ENCODE results near the gene CCS.
"Not testable (repeated sequence)": the region's sequence is repeated elsewhere in the genome, so short reads cannot be mapped to it uniquely, and the experiment has no call there.

The CCS gene

GRCh38 chr11:66598993-66599392 lies 6.0 kb downstream of the CCS start:
- no peak overlapping the region for H3K27ac ChIP-seq
- peaks cover 0 to 6% of the 10 kb centered on the region in 2 experiments for H3K4me1 ChIP-seq (ENCODE audit: control insufficient read depth in 1 of 2, insufficient read depth in 1 of 2, low read depth in 1 of 2, low read length in 1 of 2)
- H3K9me3 ChIP-seq, result no peaks in the 10 kb centered on the region
- no peak for TF ChIP-seq CTCF (IDR thresholded peaks at IDR 0.05)
- no peaks in the 10 kb centered on the region for H3K27me3 ChIP-seq
- peaks cover 27% of the 10 kb centered on the region for H3K36me3 ChIP-seq
- H3K4me3 ChIP-seq (ENCODE audit: low read depth in 1 of 2, low read length in 1 of 2), result no peak overlapping the region

GRCh38 chr11:66600219-66600618 lies 7.2 kb downstream of the CCS start:
- Histone ChIP-seq H3K27ac (peak overlapping the region; percentile 49), H3K36me3 (peaks cover 34% of the 10 kb centered on the region), H3K9me3 (no peaks in the 10 kb centered on the region), H3K27me3 (no peaks in the 10 kb centered on the region), H3K4me1 (ENCODE audit: control insufficient read depth in 1 of 2, insufficient read depth in 1 of 2, low read depth in 1 of 2, low read length in 1 of 2) (peaks cover 0 to 6% of the 10 kb centered on the region in 2 experiments), H3K4me3 (ENCODE audit: low read depth in 1 of 2, low read length in 1 of 2) (no peak overlapping the region)
- no peak for TF ChIP-seq CTCF (IDR thresholded peaks at IDR 0.05)

GRCh38 chr11:66600631-66601233 lies 7.7 kb downstream of the CCS start:
- TF ChIP-seq CTCF (IDR thresholded peaks at IDR 0.05), result no peak
- peaks cover 0 to 6% of the 10 kb centered on the region in 2 experiments for H3K4me1 ChIP-seq (ENCODE audit: control insufficient read depth in 1 of 2, insufficient read depth in 1 of 2, low read depth in 1 of 2, low read length in 1 of 2)
- H3K36me3 ChIP-seq, result peaks cover 39% of the 10 kb centered on the region

GRCh38 chr11:66603072-66603471 lies 10.1 kb downstream of the CCS start:
- Histone ChIP-seq H3K4me3 (ENCODE audit: low read depth in 1 of 2, low read length in 1 of 2) (no peak overlapping the region), H3K9me3 (no peaks in the 10 kb centered on the region), H3K4me1 (ENCODE audit: control insufficient read depth in 1 of 2, insufficient read depth in 1 of 2, low read depth in 1 of 2, low read length in 1 of 2) (peaks cover 0 to 6% of the 10 kb centered on the region in 2 experiments), H3K36me3 (peaks cover 46% of the 10 kb centered on the region), H3K27ac (no peak overlapping the region), H3K27me3 (no peaks in the 10 kb centered on the region)
- no peak for TF ChIP-seq CTCF (IDR thresholded peaks at IDR 0.05)

More at GRCh38 chr11:66600631-66601233, 7.7 kb downstream of the CCS start:
- Histone ChIP-seq H3K27ac (peak overlapping the region; percentile 49), H3K9me3 (no peaks in the 10 kb centered on the region), H3K27me3 (no peaks in the 10 kb centered on the region), H3K4me3 (ENCODE audit: low read depth in 1 of 2, low read length in 1 of 2) (no peak overlapping the region)

- no peak for TF ChIP-seq CTCF (IDR thresholded peaks at IDR 0.05)
- H3K9me3 ChIP-seq, result no peaks in the 10 kb centered on the region
These were observed 11.2 kb downstream of the CCS start for GRCh38 chr11:66604155-66604554.

GRCh38 chr11:66606608-66607007 lies 13.6 kb downstream of the CCS start:
- not testable (repeated sequence) for H3K4me3 ChIP-seq (ENCODE audit: low read depth in 1 of 2, low read length in 1 of 2); H3K9me3 ChIP-seq; H3K27ac ChIP-seq; H3K4me1 ChIP-seq (ENCODE audit: control insufficient read depth in 1 of 2, insufficient read depth in 1 of 2, low read depth in 1 of 2, low read length in 1 of 2); H3K27me3 ChIP-seq
- peaks cover 29% of the 10 kb centered on the region for H3K36me3 ChIP-seq

More at GRCh38 chr11:66604155-66604554, 11.2 kb downstream of the CCS start:
- Histone ChIP-seq H3K4me1 (ENCODE audit: control insufficient read depth in 1 of 2, insufficient read depth in 1 of 2, low read depth in 1 of 2, low read length in 1 of 2) (peaks cover 0 to 6% of the 10 kb centered on the region in 2 experiments), H3K27me3 (no peaks in the 10 kb centered on the region), H3K36me3 (peaks cover 43% of the 10 kb centered on the region), H3K27ac (no peak overlapping the region), H3K4me3 (ENCODE audit: low read depth in 1 of 2, low read length in 1 of 2) (no peak overlapping the region)

All from neutrophil (primary cell).